NCI-H1417 (cell line): ENCODE results near the gene ZNF664.

ENCODE experiments used
- DNase-seq, 3 experiments: peaks; one replicate each; lab custom pipeline; 2025; lab: John Stamatoyannopoulos, UW

Gene ZNF664

GRCh38 chr12:124009781-124010180 is 36.8 kb downstream of the ZNF664 start:
- no peak for DNase-seq

DNA sequence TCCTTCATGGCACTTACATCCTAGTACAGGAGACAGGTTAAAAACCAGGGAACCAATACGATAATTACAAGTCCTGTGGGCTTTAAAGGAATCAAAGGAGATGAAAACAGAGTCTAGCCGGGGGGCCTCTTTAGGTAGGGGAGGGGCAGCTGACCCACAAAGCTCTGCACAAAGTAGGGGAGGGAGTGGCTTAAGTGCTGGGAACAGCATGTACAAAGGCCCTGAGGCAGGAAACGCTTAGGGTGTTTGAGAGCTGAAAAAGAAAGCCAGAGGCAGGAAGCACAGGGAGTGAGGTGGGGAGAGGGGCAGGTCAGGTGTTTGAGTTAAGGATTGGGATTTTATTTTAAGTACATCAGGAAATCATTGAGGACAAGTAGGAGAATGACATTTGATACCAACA is 37.7 kb downstream of the ZNF664 start:
- DNase-seq = no peak

DNA sequence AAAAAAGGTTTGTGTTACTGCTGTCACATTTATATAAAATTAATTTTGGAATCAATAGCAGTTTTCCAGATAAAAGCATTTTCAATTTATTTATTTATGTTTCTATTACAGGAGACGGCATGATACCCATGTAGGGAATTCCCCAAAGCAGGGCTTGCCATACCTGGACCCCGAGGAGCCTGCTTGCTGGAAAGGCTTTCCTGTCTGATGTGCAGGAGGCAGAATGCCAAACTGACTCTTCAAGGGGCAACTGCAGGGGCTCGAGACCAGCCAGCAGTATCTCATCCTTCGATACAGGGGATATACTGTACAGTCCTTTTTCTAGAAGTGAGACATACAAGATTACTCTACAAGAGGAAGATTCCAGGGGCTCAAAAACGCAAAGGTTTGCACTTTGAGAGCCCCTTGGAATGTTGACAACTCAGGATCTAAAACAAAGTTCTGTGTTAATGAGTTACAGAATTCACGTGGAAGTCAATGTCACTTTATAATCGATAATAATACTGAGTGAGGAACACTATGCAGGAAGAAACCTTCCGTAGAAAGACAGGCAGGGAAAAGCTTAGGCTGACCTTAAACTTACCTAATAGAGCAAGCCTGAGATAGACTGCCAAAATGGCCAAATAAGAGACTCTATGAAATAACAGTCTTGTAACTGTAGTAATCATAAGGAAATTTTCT is 38.6 kb downstream of the ZNF664 start:
- no peak for DNase-seq

GRCh38 chr12:124013073-124013472 is 40.1 kb downstream of the ZNF664 start:
- no peak for DNase-seq

- no peak for DNase-seq
Measured at GRCh38 chr12:124015494-124016461, 42.8 kb downstream of the ZNF664 start.

DNA sequence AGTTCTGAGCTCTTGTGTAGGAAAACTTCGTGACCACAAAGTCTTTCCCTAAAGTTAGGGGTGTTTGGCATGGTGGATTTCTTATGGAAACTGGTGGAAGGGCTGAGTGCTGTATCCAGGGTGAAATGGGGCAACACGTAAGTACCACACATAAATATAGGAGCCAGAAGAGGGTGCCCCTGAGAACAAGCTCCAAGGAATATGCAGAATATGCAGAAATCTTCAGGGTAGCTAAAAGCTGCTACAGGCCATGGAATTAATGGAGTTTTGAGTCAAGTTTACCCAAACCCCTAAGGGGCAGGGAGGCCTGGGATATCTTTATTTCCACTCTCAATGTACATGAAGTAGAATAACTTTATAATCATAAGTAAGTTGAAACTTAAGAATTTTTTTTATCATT is 44.0 kb downstream of the ZNF664 start:
- no peak for DNase-seq

GRCh38 chr12:124018539-124018938 is 45.5 kb downstream of the ZNF664 start:
- no peak for DNase-seq

GRCh38 chr12:124019115-124019514 is 46.1 kb downstream of the ZNF664 start:
- no peak for DNase-seq

- no peak for DNase-seq
Measured at GRCh38 chr12:124020514-124020949, 47.5 kb downstream of the ZNF664 start.

DNA sequence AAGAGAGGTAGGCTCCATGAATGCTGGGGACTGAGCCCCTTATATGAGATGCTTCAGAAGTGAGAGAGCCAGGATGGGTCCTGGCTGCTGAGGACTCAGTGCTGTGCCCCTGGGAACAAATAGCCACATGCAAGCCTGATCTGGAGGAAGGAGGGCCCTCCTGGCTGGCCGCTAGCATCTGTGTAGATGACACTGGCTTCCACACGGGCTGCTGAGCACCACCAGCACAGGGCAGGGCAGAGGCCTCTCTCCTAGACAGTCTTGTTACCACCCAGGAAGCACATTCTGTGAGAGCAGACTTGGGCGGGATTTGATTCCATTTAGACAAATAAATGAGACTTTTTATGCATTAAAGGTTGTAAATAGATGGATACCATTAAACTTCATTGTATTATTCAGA is 48.0 kb downstream of the ZNF664 start:
- DNase-seq = no peak

DNA sequence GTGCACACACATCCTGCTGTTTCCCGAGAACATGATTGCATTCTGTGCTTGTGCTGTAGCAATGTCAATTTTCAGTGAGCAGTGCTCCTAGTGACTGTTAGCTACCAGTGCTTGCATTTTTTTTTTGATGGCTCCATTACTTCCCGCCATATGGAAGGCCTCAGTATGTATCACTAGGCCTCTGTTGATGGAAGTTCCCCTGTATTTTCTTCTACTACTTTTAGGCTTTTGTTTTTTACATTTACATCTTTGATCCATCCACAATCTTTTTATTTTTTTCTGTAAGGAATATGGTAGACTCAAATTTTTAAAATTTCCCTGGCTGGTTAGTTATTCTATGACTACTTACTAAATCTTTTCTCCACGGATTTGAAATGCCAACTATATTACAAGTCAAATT is 49.1 kb downstream of the ZNF664 start:
- DNase-seq = no peak

DNA sequence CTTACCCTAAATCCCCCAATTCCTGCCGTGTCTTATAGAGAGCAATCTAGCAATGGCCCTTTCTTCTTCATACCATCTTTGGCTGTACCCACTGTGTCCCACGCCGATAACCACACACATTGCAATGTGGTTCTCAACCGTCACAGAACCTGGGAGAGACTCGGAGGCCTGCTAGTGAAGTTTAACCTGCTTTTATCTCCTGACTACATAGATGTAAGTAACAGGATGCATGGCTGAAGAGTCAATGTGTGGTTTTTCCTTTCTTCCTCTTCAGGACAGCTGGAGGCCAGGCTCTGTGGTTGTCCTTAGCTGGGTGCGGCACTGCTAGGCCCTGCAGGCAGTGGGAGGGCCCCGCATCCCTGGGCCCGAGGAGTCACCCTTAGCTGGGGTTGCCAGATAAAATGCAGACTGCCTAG is 51.3 kb downstream of the ZNF664 start:
- peak in 1 of 3 experiments; percentile 66 for DNase-seq

- DNase-seq = no peak
Measured at GRCh38 chr12:124024776-124025175, 51.8 kb downstream of the ZNF664 start.

GRCh38 chr12:124025661-124026060 is 52.6 kb downstream of the ZNF664 start:
- no peak for DNase-seq

- no peak for DNase-seq
Measured at GRCh38 chr12:124026755-124027745, 54.0 kb downstream of the ZNF664 start.

- DNase-seq = no peak
Measured at GRCh38 chr12:124027753-124028554, 54.9 kb downstream of the ZNF664 start.

- no peak for DNase-seq
Measured at GRCh38 chr12:124028555-124028925, 55.5 kb downstream of the ZNF664 start.

GRCh38 chr12:124030008-124030407 is 57.0 kb downstream of the ZNF664 start:
- DNase-seq = no peak

DNA sequence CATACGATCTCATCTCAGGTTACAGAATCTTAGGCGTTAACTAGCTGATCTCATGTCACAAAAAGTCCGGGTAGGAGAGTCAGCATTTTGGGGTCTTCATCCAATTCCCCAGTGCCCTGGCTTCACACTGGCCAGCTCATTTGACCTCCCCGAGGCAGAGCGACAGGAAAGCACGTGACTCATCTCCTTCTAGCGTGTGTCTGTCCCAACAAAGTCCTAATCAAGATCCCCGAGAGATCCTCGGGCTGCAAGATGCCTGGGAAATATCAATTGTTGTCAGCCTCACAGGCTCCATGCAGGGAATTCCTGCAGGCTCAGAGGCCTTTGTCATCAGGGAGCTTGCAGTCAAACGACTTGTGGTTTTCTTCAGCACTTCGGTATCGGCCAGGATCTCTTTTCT is 57.5 kb downstream of the ZNF664 start:
- DNase-seq = no peak

DNA sequence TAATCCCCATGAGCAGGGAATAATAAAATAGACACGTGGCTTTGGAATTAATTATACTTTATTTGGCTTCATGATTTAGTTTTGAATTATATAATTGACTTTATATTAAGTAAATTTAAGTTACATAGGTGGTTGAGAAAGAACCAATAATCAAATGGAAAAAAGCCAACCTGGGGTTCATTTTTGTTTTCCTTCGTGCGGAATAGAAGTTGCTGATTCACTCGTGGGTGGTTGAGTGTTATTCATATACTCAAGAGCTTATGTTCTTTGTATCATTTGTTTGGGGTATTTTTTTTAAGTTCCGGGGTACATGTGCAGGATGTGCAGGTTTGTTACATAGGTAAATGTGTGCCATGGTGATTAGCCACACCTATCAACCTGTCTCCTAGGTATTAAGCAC is 58.0 kb downstream of the ZNF664 start:
- DNase-seq = no peak

DNA sequence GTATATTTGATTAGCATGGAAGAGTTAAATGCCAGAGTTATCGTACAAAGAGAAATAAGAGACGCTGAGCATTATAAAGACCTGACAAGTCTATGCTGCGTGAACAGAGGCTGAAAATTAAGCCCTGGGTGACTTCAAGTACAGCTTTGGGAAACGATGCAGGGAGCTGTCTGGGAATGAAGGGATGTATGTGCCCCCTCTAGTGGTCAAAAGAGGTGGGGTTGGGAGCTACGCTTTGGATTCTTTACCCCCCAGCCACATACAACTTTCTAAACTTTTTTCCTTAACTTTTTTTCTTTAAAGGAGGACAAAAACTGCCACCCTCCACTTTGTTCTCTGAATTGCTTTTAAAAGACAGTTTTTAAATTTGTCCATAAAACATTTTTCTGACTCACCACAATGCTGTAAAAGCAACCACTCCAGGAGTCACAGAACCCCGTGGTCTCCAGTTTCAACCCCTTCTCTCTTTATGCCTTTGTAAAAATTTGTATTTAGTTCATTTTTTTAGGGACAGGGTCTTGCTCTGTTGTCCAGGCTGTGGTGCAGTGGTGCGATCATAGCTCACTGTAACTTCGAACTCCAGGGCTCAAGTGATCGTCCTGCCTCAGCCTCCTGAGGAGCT is 59.4 kb downstream of the ZNF664 start:
- DNase-seq = peak; percentile 22 to 72 (median 29)
